Measurements from ENCODE around the gene LMF1.

- TF ChIP-seq, protein P1, sequence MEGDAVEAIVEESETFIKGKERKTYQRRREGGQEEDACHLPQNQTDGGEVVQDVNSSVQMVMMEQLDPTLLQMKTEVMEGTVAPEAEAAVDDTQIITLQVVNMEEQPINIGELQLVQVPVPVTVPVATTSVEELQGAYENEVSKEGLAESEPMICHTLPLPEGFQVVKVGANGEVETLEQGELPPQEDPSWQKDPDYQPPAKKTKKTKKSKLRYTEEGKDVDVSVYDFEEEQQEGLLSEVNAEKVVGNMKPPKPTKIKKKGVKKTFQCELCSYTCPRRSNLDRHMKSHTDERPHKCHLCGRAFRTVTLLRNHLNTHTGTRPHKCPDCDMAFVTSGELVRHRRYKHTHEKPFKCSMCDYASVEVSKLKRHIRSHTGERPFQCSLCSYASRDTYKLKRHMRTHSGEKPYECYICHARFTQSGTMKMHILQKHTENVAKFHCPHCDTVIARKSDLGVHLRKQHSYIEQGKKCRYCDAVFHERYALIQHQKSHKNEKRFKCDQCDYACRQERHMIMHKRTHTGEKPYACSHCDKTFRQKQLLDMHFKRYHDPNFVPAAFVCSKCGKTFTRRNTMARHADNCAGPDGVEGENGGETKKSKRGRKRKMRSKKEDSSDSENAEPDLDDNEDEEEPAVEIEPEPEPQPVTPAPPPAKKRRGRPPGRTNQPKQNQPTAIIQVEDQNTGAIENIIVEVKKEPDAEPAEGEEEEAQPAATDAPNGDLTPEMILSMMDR (IDR thresholded peaks at IDR 0.05), result no peak
- TF ChIP-seq ZFX (IDR thresholded peaks at IDR 0.05; ENCODE audit: borderline replicate concordance), result no peak
Measured at GRCh38 chr16:943971-944370, 26.8 kb downstream of the LMF1 start.
